Esophagus squamous epithelium (tissue), 5 donors: ENCODE measurements around the gene CTNNBIP1. TPM values are rescaled to one million over a fixed set of nuclear protein-coding genes. Genes with fewer than 3 reads are reported as not detected.

Experiments used
- DNase-seq: peaks from one replicate; lab custom pipeline; 2025; lab: John Stamatoyannopoulos, UW
- H3K27ac ChIP-seq, 4 donors: fragments of 200-600 bp; sonication (generic); one replicate each; pipeline ENCODE4 v1.5.1; 2016 to 2019; ENCODE audit warnings: mild to moderate bottlenecking in 1 of 4
- H3K27me3 ChIP-seq, 4 donors: fragments of 200-600 bp; sonication (generic); 1 replicate in 3 of 4; 2 replicates in 1 of 4; pipeline versions ENCODE4 v1.5.1 to v1.6.0; 2017 to 2021; ENCODE audit warnings: antibody characterized with exemption in 1 of 4
- H3K36me3 ChIP-seq, 3 donors: fragments of 200-600 bp; sonication (generic); one replicate each; pipeline ENCODE4 v1.5.1; 2016 to 2019
- H3K4me1 ChIP-seq, 3 donors: fragments of 200-600 bp; sonication (generic); one replicate each; pipeline ENCODE4 v1.5.1; 2017 to 2019
- H3K4me3 ChIP-seq, 4 donors: fragments of 200-600 bp; sonication (generic); 1 replicate in 3 of 4; 2 replicates in 1 of 4; pipeline ENCODE4 v1.5.1; 2016 to 2019; ENCODE audit warnings: mild to moderate bottlenecking in 2 of 4, moderate library complexity in 1 of 4
- H3K9me3 ChIP-seq, 3 donors: fragments of 200-600 bp; sonication (generic); one replicate each; pipeline ENCODE4 v1.5.1; 2016 to 2019
- CTCF ChIP-seq, 6 experiments: fragments of 450-650 bp in 4 of 6; fragments of 200-600 bp in 2 of 6; sonication (generic) in 2 of 6; IDR thresholded peaks; one replicate each; pipeline ENCODE4 v1.5.1; 2016 to 2019; ENCODE audit warnings: antibody characterized with exemption in 6 of 6, mild to moderate bottlenecking in 4 of 6, moderate library complexity in 4 of 6
- POLR2A ChIP-seq, 4 donors: fragments of 450-650 bp; IDR thresholded peaks; one replicate each; pipeline ENCODE4 v1.6.1; 2017; ENCODE audit warnings: antibody characterized with exemption in 4 of 4, mild to moderate bottlenecking in 4 of 4, moderate library complexity in 3 of 4
- WGBS, 2 donors: methylation state at CpG; one replicate each; pipeline ENCODE4 v1.1.5; 2018; 5-methylcytosine and 5-hydroxymethylcytosine counted together
- intact Hi-C: fragments of 100-400 bp; cut with DNase I; formaldehyde crosslinking; loops from one replicate; pipeline ENCODE4 v1.15.0; 2022
- total RNA-seq, 4 donors: library from RNA; depleted of rRNA; stranded (reverse); fragments of >200 nt; gene quantifications; one replicate each; pipeline ENCODE4 v1.1.0, GENCODE V29; 2016
- donor health status: DM: yes; HTN: yes; CAD: no.

CTNNBIP1 gene
- total RNA-seq, 4 donors from 2014 or later, result 76.1 to 186 (median 118) TPM

GRCh38 chr1:9826616-9827015 is 83.5 kb downstream of the CTNNBIP1 start:
- 60% methylated on average over 1 to 3 of the region's 3 CpGs for WGBS, 2 donors
- no peak for DNase-seq

GRCh38 chr1:9826087-9826486 is 84.0 kb downstream of the CTNNBIP1 start:
- Histone ChIP-seq H3K9me3 (no peaks in the 10 kb centered on the region), H3K4me1 (peaks cover 30 to 66% (median 33%) of the 10 kb centered on the region in 3 donors), H3K36me3 (no peaks in the 10 kb centered on the region), H3K4me3 (peak overlapping the region in 1 of 4 donors; percentile 9), H3K27ac (peak overlapping the region; percentile 89 to 96 (median 96)), H3K27me3 (no peaks in the 10 kb centered on the region)
- TF ChIP-seq POLR2A (IDR thresholded peaks at IDR 0.05), result no peak
- no peak for TF ChIP-seq CTCF (IDR thresholded peaks at IDR 0.05)
- WGBS, 2 donors, result 68 to 76% methylated on average over 3 of the region's 3 CpGs
- no peak for DNase-seq
- intact Hi-C loops, result no loop called here

More at GRCh38 chr1:9826616-9827015, 83.5 kb downstream of the CTNNBIP1 start:
- Histone ChIP-seq H3K9me3 (no peaks in the 10 kb centered on the region), H3K4me1 (peaks cover 25 to 66% (median 27%) of the 10 kb centered on the region in 3 donors), H3K27me3 (no peaks in the 10 kb centered on the region), H3K27ac (peak overlapping the region in 2 of 4 donors; percentile 95 to 96), H3K36me3 (no peaks in the 10 kb centered on the region), H3K4me3 (no peak overlapping the region)
- intact Hi-C loops, result no loop called here
- TF ChIP-seq POLR2A (IDR thresholded peaks at IDR 0.05) (no peak), CTCF (IDR thresholded peaks at IDR 0.05) (no peak)

GRCh38 chr1:9825093-9826074 is 84.7 kb downstream of the CTNNBIP1 start:
- DNase-seq, result no peak
- 9 to 19% methylated on average over 16 to 17 of the region's 17 CpGs for WGBS, 2 donors
- no peaks in the 10 kb centered on the region for H3K27me3 ChIP-seq
- H3K9me3 ChIP-seq, result no peaks in the 10 kb centered on the region
- no peak for TF ChIP-seq POLR2A (IDR thresholded peaks at IDR 0.05)
- TF ChIP-seq CTCF (IDR thresholded peaks at IDR 0.05), result peak in 1 of 6 experiments; percentile 12
- peak overlapping the region; percentile 89 to 96 (median 96) for H3K27ac ChIP-seq
- H3K36me3 ChIP-seq, result no peaks in the 10 kb centered on the region
- peaks cover 34 to 66% (median 38%) of the 10 kb centered on the region in 3 donors for H3K4me1 ChIP-seq
- intact Hi-C loops, result no loop called here
- H3K4me3 ChIP-seq, result peak overlapping the region in 2 of 4 donors; percentile 71 to 99

GRCh38 chr1:9824702-9825089 is 85.4 kb downstream of the CTNNBIP1 start:
- Histone ChIP-seq H3K4me3 (peak overlapping the region; percentile 68 to 99 (median 84)), H3K4me1 (peaks cover 34 to 70% (median 45%) of the 10 kb centered on the region in 3 donors), H3K36me3 (no peaks in the 10 kb centered on the region), H3K9me3 (no peaks in the 10 kb centered on the region), H3K27ac (peak overlapping the region; percentile 89 to 96 (median 96)), H3K27me3 (no peaks in the 10 kb centered on the region)
- no peak for TF ChIP-seq CTCF (IDR thresholded peaks at IDR 0.05)
- no peak for TF ChIP-seq POLR2A (IDR thresholded peaks at IDR 0.05)
- no peak for DNase-seq
- intact Hi-C loops, result no loop called here
- WGBS, 2 donors, result 7 to 24% methylated on average over 3 to 6 of the region's 12 CpGs
